ENCODE data around the gene GLIS2.

- TF ChIP-seq, protein P1, sequence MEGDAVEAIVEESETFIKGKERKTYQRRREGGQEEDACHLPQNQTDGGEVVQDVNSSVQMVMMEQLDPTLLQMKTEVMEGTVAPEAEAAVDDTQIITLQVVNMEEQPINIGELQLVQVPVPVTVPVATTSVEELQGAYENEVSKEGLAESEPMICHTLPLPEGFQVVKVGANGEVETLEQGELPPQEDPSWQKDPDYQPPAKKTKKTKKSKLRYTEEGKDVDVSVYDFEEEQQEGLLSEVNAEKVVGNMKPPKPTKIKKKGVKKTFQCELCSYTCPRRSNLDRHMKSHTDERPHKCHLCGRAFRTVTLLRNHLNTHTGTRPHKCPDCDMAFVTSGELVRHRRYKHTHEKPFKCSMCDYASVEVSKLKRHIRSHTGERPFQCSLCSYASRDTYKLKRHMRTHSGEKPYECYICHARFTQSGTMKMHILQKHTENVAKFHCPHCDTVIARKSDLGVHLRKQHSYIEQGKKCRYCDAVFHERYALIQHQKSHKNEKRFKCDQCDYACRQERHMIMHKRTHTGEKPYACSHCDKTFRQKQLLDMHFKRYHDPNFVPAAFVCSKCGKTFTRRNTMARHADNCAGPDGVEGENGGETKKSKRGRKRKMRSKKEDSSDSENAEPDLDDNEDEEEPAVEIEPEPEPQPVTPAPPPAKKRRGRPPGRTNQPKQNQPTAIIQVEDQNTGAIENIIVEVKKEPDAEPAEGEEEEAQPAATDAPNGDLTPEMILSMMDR (IDR thresholded peaks at IDR 0.05; ENCODE audit: low read depth, low read length): no peak
- no peak for TF ChIP-seq EZH2phosphoT487 (IDR thresholded peaks at IDR 0.05; ENCODE audit: low read depth)
Observed at GRCh38 chr16:4381935-4382794, 66.3 kb downstream of the GLIS2 start.

Measured in OCI-LY3 (cell line).